NCI-H524 treated with DMSO at 0.1 percent for 48 hours (cell line): ENCODE results near the gene KPTN.

Source experiments
- DNase-seq: peaks from one replicate; lab custom pipeline; 2025; lab: John Stamatoyannopoulos, UW

Gene KPTN

DNA sequence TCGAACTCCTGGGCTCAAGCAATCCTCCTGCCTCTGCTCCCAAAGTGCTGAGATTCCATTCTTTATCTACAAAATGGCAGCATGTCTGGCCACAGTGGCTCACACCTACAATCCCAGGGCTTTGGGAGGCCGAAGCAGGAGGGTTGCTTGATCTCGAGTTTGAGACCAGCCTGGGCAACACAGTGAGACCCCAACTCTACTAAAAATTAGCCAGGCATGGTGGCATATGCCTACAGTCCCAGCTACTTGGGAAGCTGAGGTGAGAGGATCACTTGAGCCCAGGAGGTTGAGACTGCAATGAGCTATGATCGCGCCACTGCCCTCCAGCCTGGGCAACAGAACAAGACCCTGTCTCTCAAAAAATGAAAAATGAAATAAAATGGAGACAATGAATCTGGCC is 24.7 kb upstream of the KPTN start:
- DNase-seq: no peak

- peak; percentile 25 for DNase-seq
Measured at GRCh38 chr19:47507924-47508553, 24.0 kb upstream of the KPTN start.

- peak; percentile 60 for DNase-seq
Measured at GRCh38 chr19:47507012-47507411, 23.0 kb upstream of the KPTN start.

GRCh38 chr19:47506459-47506858 is 22.4 kb upstream of the KPTN start:
- DNase-seq: no peak

GRCh38 chr19:47505506-47505905 is 21.5 kb upstream of the KPTN start:
- no peak for DNase-seq

- DNase-seq: no peak
Measured at GRCh38 chr19:47503826-47504150, 19.8 kb upstream of the KPTN start.

DNA sequence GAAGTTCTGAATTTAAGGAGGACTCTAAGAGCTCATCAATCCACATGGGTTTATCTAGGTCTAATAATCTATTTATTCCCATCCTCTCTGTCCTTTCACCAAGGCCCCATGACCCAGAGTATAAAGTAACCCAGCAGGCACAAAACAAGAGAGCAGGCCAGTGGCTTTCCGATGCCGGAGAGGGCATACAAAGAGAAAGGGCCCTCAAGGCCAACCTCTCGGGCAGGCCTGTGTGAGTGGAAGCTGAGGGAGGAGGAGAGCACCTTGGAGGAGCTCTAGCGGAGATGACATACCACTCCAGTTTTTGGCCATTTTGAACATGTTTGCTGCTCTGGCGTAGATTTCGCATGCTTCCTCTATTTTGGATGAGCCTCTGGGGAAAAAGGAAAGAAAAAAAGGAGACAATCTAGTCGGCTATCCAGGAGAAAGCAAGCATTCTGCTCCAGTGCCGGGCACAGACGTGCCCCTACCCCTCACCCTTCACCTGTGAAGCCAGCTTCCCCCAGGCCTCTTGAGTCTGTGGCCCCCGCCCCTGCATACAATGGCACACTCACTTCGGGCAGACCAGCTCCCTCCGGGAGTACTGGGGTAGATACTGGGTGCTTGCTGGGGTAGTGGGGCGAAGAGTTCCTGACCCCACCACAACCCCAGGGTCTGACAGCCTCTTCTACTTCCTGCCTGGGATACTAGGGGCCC is 19.3 kb upstream of the KPTN start:
- no peak for DNase-seq

DNA sequence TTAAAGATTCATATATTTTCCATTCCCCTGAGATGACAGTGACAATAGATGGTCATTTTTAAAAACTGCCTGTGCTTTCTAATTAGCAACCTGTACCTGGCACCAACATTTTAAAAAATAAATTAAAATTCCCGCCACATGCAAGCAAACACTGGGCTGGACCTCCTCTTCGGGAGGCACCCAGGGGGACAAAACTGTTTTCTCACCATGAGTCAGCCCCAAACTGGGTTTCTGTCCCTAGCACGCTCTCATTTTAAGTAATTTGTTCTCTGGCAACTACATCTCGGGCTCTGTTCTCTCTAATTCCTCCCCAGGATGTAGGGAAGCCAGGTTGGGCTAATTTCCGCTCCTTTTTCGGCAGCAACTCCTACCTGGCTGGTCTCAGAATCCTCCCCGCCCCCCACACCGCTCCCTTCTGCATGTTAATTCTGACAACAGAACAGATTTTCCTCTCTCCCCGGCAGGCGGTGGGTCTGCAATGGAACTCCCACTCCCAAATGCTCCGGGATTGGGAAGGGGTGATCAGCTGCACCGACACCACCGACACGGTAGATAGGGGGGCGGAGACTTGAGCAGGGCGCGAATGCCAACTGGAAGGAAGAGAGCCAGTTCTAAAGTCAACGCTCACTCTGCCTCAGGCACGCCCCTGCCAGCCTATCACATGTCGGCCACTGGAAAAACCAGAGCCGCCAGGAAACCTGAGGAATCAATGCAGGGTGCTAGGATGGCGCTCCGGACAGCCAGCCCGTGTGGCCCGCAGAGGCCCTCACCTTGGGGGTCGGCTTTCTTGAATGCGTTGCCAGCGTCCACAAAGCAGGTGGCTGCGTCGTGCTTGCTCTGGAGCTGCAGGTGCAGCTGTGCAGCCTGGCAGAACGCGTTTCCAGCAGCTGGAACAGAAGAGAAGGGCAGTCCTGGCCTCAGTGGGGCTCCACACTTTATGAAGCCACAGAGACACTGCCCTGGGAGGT is 16.1 kb upstream of the KPTN start:
- no peak for DNase-seq

DNA sequence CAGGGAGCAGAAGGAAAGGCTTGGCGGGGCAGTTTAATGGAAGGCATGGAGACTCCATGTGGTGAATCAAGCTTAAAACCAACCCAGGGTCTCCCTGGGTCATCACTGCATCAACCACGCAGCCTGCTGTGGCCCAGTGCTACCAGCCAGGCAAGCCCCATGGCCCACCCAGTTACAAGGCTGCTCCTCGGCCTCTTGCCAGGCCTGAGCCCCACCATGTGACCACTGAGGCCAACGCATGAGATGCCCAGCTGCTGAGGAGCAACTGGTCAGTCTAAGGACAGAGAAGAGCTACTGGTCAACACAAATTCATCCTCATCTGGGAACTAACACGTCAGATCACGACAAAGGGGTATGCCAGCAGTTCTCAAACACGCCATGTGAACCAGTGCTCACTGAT is 15.4 kb upstream of the KPTN start:
- no peak for DNase-seq

- DNase-seq: no peak
Measured at GRCh38 chr19:47498561-47498960, 14.5 kb upstream of the KPTN start.

GRCh38 chr19:47497821-47498520 is 14.0 kb upstream of the KPTN start:
- no peak for DNase-seq

- DNase-seq: peak; percentile 65
Measured at GRCh38 chr19:47497050-47497766, 13.2 kb upstream of the KPTN start.

DNA sequence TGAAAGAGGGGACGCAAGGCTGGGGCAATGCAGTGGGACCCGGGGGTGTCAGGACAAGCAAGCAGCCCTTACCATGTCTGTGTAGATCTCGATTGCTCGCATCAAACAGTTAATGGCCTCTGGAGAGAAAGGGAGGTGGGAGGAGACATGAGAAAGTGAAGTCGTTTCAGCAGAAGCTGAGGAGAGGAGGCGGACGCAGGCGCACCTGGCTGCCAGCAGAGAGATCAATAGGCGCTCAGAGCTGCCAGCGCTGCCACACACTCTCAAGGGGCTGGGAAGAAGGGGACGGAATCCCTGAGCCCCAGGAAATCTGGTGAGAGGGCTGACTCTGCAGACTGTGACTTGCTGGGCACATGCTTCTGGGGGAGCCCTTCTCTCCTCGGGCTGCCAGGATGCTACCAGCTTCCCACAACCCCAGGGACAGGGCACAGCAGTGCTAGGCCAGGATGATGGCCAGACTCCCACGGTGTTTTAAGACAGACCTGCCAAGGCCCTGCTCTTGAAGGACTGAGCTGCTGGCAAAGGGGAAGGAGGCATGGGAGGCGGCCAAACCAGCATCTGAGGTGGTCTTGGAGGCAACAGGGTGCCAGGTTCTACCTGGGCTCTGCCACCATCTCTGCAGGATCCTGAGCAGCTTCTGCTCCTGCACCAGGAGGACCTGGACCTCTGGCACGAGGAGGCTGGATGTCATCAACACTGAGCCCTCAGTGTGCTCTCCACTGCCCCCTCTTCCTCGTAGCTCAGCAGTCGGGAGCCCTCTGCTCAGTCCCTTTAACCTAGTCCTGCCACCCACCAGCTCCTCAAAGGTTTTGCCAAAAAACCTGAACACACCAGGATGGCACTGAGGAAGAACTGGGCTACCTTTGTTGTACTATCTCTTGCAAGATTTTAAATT is 11.7 kb upstream of the KPTN start:
- DNase-seq: no peak

GRCh38 chr19:47494729-47495128 is 10.7 kb upstream of the KPTN start:
- peak; percentile 90 for DNase-seq

- DNase-seq: no peak
Measured at GRCh38 chr19:47494211-47494547, 10.2 kb upstream of the KPTN start.

DNA sequence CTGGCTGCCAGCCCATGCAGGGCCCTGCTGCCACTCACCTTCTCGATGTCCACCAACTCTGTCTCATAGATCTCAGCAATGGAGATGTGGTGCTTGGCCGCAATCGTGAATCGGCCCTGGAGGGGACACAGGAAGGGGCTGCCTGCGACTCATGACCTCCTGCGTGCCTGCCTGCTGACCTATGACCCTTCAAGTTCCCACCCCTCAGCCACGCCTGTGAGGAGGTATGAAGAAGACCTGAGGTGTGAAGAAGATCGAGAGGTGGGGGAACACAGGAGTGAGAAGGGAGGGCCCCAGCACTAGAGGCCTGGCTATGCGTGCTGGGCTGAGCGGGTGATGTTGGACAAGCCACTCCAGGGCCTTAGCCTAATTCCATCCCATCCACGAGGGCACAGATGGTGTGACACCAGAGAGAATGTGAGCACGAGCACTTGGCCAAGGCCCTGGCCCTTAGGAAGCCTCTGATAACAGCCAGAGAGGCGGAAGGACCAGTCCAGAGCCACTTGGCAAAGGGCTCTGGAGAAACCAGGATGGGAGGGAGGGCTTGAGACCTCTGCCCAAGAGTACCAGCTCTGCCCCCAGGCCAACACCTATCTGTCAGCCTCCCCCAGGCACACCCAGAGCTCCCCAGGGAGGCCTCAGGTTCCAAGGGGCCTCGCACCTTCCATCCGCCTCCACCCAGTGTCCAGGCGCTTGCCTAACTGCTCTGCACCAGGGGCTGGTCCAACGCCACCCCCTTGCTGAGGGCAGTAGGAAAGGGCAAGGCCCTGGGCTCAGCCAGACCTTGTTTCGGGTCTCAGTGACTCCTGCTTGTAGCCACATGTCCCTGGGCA is 9.6 kb upstream of the KPTN start:
- peak; percentile 24 for DNase-seq

DNA sequence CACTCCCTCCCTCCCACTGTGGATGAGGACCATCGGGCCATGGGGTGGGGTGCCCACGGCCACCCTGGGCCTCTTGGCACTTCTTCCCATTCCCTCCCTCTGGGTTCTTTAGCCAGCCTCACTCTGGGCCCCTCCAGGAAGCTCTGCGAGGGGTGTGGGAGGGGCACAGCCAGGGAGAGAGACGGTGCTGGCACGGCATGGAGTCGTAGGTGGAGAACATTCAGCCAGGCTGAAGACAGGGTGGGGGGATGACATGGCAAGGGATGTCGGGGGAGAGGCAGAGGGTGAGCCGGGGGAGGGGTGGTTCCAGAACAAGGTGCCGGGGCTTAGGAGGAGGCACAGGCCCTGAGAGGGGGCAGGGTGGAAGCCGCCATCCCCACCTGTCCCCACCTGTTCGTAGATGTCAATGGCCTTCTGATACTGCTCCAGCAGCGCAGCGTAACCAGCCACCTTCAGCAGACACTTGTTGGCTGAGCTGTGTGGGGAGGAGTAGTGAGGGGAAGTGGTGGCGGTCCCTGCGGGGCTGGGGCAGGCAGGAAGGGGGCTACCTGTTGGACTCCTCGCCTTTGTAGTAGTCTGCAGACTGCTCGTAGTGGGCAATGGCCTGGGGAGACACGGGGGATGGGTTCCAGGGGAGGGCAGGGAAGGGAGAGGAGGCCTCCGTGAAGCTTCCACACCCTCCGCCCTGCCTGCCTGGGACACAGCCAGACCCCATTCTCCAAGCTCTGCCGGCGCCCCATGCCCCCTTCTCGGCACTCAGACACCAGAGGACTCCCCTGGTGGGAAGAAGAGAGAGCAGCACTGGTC is 8.8 kb upstream of the KPTN start:
- DNase-seq: no peak

DNA sequence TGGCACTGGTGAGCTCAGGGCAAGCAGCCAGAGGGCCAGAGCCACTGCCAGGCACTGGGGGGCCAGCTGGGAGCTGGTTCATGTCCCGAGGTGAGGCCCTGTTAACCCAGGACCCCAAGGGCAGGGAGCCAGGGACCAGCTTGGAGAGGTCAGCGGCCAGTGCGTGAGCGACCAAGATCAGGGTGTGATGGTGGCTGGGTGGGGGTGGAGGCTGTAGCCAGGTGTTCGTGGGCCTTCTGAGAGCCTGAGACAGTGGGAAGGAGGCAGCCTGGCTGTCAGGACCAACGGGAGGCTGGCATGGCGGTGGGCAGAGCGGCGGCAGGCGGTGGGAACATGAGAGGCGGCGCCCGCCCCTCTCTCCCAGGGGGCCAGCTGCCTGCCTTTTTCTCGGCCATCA is 8.1 kb upstream of the KPTN start:
- DNase-seq: no peak
